K562 (cell line): ENCODE data around the gene RHAG. TPM values are rescaled to one million over a fixed set of nuclear protein-coding genes. Genes with fewer than 3 reads are reported as not detected.

Experiments
- BCOR ChIP-seq: fragments of 450-650 bp; IDR thresholded peaks from 2 replicates; pipeline ENCODE4 v1.6.1; 2016
- FOS ChIP-seq: IDR thresholded peaks from 3 replicates; pipeline ENCODE4 v1.6.1; 2011; ENCODE audit not compliant: insufficient read length; ENCODE audit errors: extremely low read depth
- HDAC1 ChIP-seq, 2 experiments: fragments of 450-650 bp; IDR thresholded peaks; 2 replicates each; pipeline ENCODE4 v1.6.1; 2016 to 2017; ENCODE audit warnings: inconsistent platforms in 1 of 2, mild to moderate bottlenecking in 1 of 2, moderate library complexity in 1 of 2
- KDM5B ChIP-seq: fragments of 200-600 bp; sonication (generic); IDR thresholded peaks from 2 replicates; pipeline ENCODE4 v1.6.1; 2012; ENCODE audit warnings: low read depth, mild to moderate bottlenecking, moderate library complexity, low read length, control low read depth, inconsistent platforms; ENCODE audit not compliant: insufficient replicate concordance
- LARP7 ChIP-seq: fragments of 450-650 bp; IDR thresholded peaks from 2 replicates; pipeline ENCODE4 v1.6.1; 2016
- MXI1 ChIP-seq: IDR thresholded peaks from 2 replicates; pipeline ENCODE4 v1.6.1; 2011; ENCODE audit warnings: low read depth, mild to moderate bottlenecking, improper control_type of control experiment, low read length
- PHF20 ChIP-seq: fragments of 450-650 bp; IDR thresholded peaks from 2 replicates; pipeline ENCODE4 v1.6.1; 2018; ENCODE audit not compliant: partially characterized antibody
- PHF8 ChIP-seq: fragments of 200-600 bp; sonication (generic); IDR thresholded peaks from 2 replicates; pipeline ENCODE4 v1.6.1; 2012; ENCODE audit warnings: mixed run types, mild to moderate bottlenecking, inconsistent platforms, low read length, moderate library complexity, borderline replicate concordance
- PYGO2 ChIP-seq: fragments of 450-650 bp; IDR thresholded peaks from 2 replicates; pipeline ENCODE4 v1.6.1; 2016; ENCODE audit warnings: mild to moderate bottlenecking, missing genetic modification characterization, moderate library complexity, missing compliant biosample characterization
- RBBP5 ChIP-seq: fragments of 200-600 bp; sonication (generic); IDR thresholded peaks from 2 replicates; pipeline ENCODE4 v1.6.1; 2012; ENCODE audit warnings: borderline replicate concordance, mild to moderate bottlenecking, low read length, control low read depth, inconsistent platforms; ENCODE audit not compliant: insufficient read depth, poor library complexity, severe bottlenecking
- RBM17 ChIP-seq: fragments of 200-400 bp; formaldehyde crosslinking; IDR thresholded peaks from 2 replicates; pipeline ENCODE4 v1.6.1; 2017; ENCODE audit warnings: low read depth, mild to moderate bottlenecking, low read length, borderline replicate concordance
- RBM34 ChIP-seq: fragments of 200-400 bp; formaldehyde crosslinking; IDR thresholded peaks from 2 replicates; pipeline ENCODE4 v1.6.1; 2018; ENCODE audit warnings: low read length, borderline replicate concordance; ENCODE audit not compliant: insufficient read depth
- TBP ChIP-seq: optimal IDR thresholded peaks from 2 replicates; pipeline ENCODE3; 2011; ENCODE audit warnings: low read depth, low read length, improper control_type of control experiment
- ZNF140 ChIP-seq: fragments of 250-450 bp; sonication (Bioruptor Pico); IDR thresholded peaks from 2 replicates; pipeline ENCODE4 v1.8.0; 2021; ENCODE audit warnings: moderate library complexity, mild to moderate bottlenecking, inconsistent platforms
- ZNF79 ChIP-seq: fragments of 250-450 bp; sonication (Bioruptor Pico); IDR thresholded peaks from 2 replicates; pipeline ENCODE4 v1.4.0; 2020; ENCODE audit warnings: low read depth, mild to moderate bottlenecking, moderate library complexity
- polyA plus RNA-seq, 8 experiments: library from polyadenylated mRNA; depleted of rRNA in 4 of 8; stranded (reverse) in 5 of 8; unstranded in 3 of 8; fragments of >200 nt; fragmentation: Nextera tagmentation in 2 of 8; fragmentation: Illumina TruSeq in 1 of 8; extraction: Ambion mirVana in 2 of 8; extraction: Trizol in 1 of 8; gene quantifications; 2 replicates each; pipeline versions ENCODE4 v1.2.1 to v1.2.3, GENCODE V29; 2011 to 2014; ENCODE audit warnings: inconsistent platforms in 1 of 8, missing spikeins in 1 of 8
- total RNA-seq, 7 experiments: library from RNA; depleted of rRNA in 6 of 7; stranded (reverse); fragments of >200 nt in 6 of 7; fragmentation: Illumina TruSeq in 2 of 7; extraction: Trizol in 2 of 7; gene quantifications; 2 replicates each; pipeline versions ENCODE4 v1.2.1 to v1.2.3, GENCODE V29; 2011 to 2021; ENCODE audit warnings: low replicate concordance in 1 of 7
- TF ChIP-seq, protein P1 (sequence below): fragments of 450-650 bp; IDR thresholded peaks from 2 replicates; pipeline ENCODE4 v1.6.1; 2016; ENCODE audit warnings: missing biosample characterization, missing genetic modification characterization
- TF ChIP-seq, protein P2 (sequence below): fragments of 450-650 bp; conservative IDR thresholded peaks from 2 replicates; pipeline ENCODE4 v1.6.1; 2016; ENCODE audit warnings: missing genetic modification characterization, low read depth, mild to moderate bottlenecking, control low read depth, missing compliant biosample characterization
- TF ChIP-seq, protein P3 (sequence below): fragments of 250-450 bp; sonication (Bioruptor Pico); IDR thresholded peaks from 2 replicates; pipeline ENCODE4 v1.5.0; 2020; ENCODE audit warnings: mild to moderate bottlenecking
- TF ChIP-seq, protein P4 (sequence below): fragments of 150-350 bp; conservative IDR thresholded peaks from 2 replicates; pipeline ENCODE4 v1.6.1; 2014; ENCODE audit warnings: low read length

RHAG gene
- total and polyA plus RNA-seq, 9 of the 15 experiments (the other 6 are each of a cell fraction or from before 2014, with no cell fraction given): 290 to 1,202 (median 505) TPM

DNA sequence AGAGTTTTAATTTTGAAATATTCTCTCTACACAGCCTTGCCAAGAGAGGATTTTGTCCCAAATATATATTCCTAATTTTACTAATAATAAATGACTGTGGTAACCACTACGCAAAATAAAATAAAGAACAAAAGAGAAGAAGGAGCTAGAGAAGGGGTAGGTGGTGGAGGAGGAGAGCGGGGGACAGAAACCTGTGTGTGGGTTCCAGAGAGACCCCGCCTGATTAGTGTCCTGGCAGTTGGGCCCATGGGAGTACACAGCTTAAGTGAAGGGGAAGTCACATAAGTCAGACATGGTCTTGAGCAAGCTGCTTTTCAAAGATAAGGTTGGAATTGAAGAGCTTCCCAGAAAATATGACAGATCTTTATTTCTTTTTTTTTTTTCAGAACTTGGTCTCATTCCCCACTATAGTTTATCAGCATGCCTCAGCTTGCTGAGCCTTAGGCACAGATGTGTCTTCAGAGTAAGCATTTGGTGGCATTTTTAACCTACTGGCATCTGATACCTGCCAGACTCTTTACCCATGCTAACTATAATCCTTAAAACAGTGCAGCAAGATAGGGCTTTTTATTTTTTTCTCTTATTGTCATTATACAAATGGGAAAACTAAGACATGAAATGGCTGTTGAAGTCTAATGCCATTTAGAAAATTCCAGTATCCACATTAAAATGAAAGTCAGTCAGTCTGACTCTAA lies 9.6 kb upstream of the RHAG start (continued):
- TF ChIP-seq ZNF140 (CRISPR knock-in tag): no peak
- TF ChIP-seq LARP7: no peak
- no peak for TF ChIP-seq ZNF79 (CRISPR knock-in tag)
- TF ChIP-seq PHF20: no peak
- TF ChIP-seq PYGO2 (tag): peak; percentile 93
- TF ChIP-seq, protein P1, sequence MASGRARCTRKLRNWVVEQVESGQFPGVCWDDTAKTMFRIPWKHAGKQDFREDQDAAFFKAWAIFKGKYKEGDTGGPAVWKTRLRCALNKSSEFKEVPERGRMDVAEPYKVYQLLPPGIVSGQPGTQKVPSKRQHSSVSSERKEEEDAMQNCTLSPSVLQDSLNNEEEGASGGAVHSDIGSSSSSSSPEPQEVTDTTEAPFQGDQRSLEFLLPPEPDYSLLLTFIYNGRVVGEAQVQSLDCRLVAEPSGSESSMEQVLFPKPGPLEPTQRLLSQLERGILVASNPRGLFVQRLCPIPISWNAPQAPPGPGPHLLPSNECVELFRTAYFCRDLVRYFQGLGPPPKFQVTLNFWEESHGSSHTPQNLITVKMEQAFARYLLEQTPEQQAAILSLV (tag): no peak; the same call in 1 of the 2 replicates
- TF ChIP-seq RBM34: no peak
- peak; percentile 61 for TF ChIP-seq RBBP5
- TF ChIP-seq MXI1: peak; percentile 22; the same call in 1 of the 2 replicates
- TF ChIP-seq, protein P2, sequence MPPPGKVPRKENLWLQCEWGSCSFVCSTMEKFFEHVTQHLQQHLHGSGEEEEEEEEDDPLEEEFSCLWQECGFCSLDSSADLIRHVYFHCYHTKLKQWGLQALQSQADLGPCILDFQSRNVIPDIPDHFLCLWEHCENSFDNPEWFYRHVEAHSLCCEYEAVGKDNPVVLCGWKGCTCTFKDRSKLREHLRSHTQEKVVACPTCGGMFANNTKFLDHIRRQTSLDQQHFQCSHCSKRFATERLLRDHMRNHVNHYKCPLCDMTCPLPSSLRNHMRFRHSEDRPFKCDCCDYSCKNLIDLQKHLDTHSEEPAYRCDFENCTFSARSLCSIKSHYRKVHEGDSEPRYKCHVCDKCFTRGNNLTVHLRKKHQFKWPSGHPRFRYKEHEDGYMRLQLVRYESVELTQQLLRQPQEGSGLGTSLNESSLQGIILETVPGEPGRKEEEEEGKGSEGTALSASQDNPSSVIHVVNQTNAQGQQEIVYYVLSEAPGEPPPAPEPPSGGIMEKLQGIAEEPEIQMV (tag): no peak
- peak; percentile 65; the same call in 1 of the 2 replicates for TF ChIP-seq BCOR
- TF ChIP-seq FOS: no peak
- TF ChIP-seq, protein P3, sequence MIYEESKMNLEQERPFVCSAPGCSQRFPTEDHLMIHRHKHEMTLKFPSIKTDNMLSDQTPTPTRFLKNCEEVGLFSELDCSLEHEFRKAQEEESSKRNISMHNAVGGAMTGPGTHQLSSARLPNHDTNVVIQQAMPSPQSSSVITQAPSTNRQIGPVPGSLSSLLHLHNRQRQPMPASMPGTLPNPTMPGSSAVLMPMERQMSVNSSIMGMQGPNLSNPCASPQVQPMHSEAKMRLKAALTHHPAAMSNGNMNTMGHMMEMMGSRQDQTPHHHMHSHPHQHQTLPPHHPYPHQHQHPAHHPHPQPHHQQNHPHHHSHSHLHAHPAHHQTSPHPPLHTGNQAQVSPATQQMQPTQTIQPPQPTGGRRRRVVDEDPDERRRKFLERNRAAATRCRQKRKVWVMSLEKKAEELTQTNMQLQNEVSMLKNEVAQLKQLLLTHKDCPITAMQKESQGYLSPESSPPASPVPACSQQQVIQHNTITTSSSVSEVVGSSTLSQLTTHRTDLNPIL (CRISPR knock-in tag): no peak
- no peak for TF ChIP-seq KDM5B
- no peak for TF ChIP-seq PHF8
- TF ChIP-seq, protein P4, sequence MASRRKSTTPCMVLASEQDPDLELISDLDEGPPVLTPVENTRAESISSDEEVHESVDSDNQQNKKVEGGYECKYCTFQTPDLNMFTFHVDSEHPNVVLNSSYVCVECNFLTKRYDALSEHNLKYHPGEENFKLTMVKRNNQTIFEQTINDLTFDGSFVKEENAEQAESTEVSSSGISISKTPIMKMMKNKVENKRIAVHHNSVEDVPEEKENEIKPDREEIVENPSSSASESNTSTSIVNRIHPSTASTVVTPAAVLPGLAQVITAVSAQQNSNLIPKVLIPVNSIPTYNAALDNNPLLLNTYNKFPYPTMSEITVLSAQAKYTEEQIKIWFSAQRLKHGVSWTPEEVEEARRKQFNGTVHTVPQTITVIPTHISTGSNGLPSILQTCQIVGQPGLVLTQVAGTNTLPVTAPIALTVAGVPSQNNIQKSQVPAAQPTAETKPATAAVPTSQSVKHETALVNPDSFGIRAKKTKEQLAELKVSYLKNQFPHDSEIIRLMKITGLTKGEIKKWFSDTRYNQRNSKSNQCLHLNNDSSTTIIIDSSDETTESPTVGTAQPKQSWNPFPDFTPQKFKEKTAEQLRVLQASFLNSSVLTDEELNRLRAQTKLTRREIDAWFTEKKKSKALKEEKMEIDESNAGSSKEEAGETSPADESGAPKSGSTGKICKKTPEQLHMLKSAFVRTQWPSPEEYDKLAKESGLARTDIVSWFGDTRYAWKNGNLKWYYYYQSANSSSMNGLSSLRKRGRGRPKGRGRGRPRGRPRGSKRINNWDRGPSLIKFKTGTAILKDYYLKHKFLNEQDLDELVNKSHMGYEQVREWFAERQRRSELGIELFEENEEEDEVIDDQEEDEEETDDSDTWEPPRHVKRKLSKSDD: no peak; the same call in 1 of the 2 replicates
- peak; percentile 13 for TF ChIP-seq TBP
- no peak for TF ChIP-seq RBM17
- TF ChIP-seq HDAC1 (IDR thresholded peaks at IDR 0.05): peak in 1 of 2 experiments; percentile 82; a peak in 3 of 4 replicates
